Omental fat pad (tissue), 4 donors: ENCODE results near the gene ABCA9. TPM values are rescaled to one million over a fixed set of nuclear protein-coding genes. Genes with fewer than 3 reads are reported as not detected.

ENCODE experiments used
- ATAC-seq: fragments of 150-250 bp; one replicate; pipeline ENCODE4 v1.9.1; 2016; ENCODE audit warnings: mild to moderate bottlenecking, moderate library complexity; ENCODE audit not compliant: low FRiP score
- DNase-seq: peaks from one replicate; pipeline ENCODE4 v3.0.0-alpha.2; 2019; ENCODE audit warnings: low spot score
- CTCF ChIP-seq, 3 donors: fragments of 450-650 bp; IDR thresholded peaks; one replicate each; pipeline ENCODE4 v1.5.1; 2016 to 2017; ENCODE audit warnings: antibody characterized with exemption in 3 of 3, mild to moderate bottlenecking in 3 of 3, moderate library complexity in 2 of 3
- small RNA-seq: library from RNA; depleted of rRNA; stranded (forward); fragments of <200 nt; gene quantifications from one replicate; pipeline ENCODE3, GENCODE V24; 2016
- total RNA-seq, 4 donors: library from RNA; depleted of rRNA; stranded (reverse); fragments of >200 nt; gene quantifications; one replicate each; pipeline ENCODE4 v1.1.0, GENCODE V29; 2016

ABCA9 gene
- total RNA-seq, 4 donors from 2014 or later: 19.2 to 216 (median 85.8) TPM

DNA sequence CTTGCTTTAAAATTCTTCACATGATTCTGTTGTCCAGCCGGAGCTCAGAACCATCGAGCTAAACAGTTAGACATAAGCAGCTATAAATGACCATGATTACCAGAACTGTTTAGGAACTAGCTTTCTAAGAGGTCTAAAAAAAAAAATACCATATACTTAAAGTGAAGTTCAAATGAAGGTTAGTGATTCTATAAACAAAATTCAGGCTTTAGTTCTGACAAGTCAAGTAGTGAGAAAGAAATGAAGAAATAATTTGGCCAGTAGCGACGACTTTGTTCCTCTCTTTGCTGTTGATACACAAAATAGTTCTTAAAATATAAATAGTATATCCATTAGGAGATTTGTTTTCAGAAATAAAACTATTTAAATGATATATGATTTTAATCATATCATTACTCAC, 133.2 kb downstream of the ABCA9 start:
- ATAC-seq (no peak), DNase-seq (no peak)
- TF ChIP-seq CTCF (IDR thresholded peaks at IDR 0.05): no peak

GRCh38 chr17:68924793-68925720, 135.7 kb downstream of the ABCA9 start:
- DNase-seq: no peak
- ATAC-seq: no peak
- no peak for TF ChIP-seq CTCF (IDR thresholded peaks at IDR 0.05)

Small RNA genes lying within 50 kb of the gene (small RNA-seq; reads per million reads assigned to genes)
- gene MIR4524B: not detected

Other genes with a start within 250 kb of the ABCA9 start
- gene ABCA8, start 105.5 kb downstream of the ABCA9 start, total RNA-seq: 100 to 1,000 TPM in 3 of 4 donors, 10 to 100 TPM in 1; 49.8 to 302 (median 143) TPM
- gene ABCA6, start 81.0 kb upstream of the ABCA9 start, total RNA-seq: 100 to 1,000 TPM in 3 of 4 donors, 10 to 100 TPM in 1; 50.2 to 311 (median 163) TPM
- gene ABCA10, start 167.9 kb upstream of the ABCA9 start, total RNA-seq: 10 to 100 TPM in 3 of 4 donors, 1 to 10 TPM in 1; 2.5 to 86.1 (median 22.0) TPM